ENCODE measurements around the gene EPHA7. TPM values are rescaled to one million over a fixed set of nuclear protein-coding genes. Genes with fewer than 3 reads are reported as not detected.

The EPHA7 gene
- total RNA-seq, 3 donors from 2014 or later = 0.84 to 126 (median 2.4) TPM

DNA sequence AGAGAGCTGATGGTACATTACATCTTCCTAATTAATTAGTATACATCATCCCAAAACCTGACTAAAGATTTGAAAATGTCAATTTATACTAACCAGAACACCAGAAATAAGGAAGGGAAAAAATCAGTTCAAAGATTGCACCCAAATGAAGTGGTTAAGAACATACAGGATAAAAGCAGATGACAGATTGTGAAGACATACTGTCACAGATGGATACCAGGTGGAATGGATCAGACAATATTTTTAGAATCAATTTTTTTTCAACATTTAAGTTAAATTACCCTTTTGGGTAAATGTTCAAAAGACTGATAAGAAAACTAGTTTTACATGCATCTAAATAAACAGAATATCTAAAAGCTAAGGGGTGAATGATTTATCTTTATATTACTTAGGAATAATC lies 47.6 kb downstream of the EPHA7 start:
- intact Hi-C loops (cut with DNase I, micrococcal nuclease) = no loop called here
- ATAC-seq (no peak), DNase-seq (no peak)
- no peaks in the 10 kb centered on the region for H3K9me3 ChIP-seq
- H3K4me3 ChIP-seq = no peak overlapping the region
- no peaks in the 10 kb centered on the region for H3K36me3 ChIP-seq (ENCODE audit: low read depth)
- TF ChIP-seq, protein P1, sequence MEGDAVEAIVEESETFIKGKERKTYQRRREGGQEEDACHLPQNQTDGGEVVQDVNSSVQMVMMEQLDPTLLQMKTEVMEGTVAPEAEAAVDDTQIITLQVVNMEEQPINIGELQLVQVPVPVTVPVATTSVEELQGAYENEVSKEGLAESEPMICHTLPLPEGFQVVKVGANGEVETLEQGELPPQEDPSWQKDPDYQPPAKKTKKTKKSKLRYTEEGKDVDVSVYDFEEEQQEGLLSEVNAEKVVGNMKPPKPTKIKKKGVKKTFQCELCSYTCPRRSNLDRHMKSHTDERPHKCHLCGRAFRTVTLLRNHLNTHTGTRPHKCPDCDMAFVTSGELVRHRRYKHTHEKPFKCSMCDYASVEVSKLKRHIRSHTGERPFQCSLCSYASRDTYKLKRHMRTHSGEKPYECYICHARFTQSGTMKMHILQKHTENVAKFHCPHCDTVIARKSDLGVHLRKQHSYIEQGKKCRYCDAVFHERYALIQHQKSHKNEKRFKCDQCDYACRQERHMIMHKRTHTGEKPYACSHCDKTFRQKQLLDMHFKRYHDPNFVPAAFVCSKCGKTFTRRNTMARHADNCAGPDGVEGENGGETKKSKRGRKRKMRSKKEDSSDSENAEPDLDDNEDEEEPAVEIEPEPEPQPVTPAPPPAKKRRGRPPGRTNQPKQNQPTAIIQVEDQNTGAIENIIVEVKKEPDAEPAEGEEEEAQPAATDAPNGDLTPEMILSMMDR (IDR thresholded peaks at IDR 0.05) = no peak
- no peaks in the 10 kb centered on the region for H3K4me1 ChIP-seq (ENCODE audit: low read depth)

DNA sequence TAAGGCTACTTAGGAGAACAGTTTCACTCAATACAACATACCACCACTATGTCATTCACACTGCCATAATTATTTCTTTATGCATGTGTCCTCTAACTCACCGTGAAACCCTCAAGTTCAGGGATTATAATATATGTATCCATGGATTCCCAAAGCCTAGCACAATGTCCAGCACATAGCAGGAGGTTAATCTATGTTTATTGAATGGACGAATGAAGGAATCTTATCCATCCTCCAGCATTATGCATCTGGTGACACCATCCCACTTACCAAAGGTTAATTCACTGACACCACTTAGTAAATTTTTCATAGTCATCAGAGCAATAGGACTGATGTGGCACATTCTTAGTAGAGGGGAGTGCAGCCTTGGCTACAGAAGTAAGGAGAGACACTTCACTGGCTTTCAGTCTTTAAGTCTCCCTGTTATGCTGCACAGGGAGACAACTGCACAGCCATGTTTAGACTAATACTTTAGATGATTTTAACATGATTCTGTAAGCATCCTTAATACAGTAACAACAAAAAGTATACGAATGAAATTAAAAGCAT lies 49.7 kb downstream of the EPHA7 start:
- TF ChIP-seq, protein P1 (IDR thresholded peaks at IDR 0.05) = no peak
- H3K9me3 ChIP-seq = no peaks in the 10 kb centered on the region
- no peaks in the 10 kb centered on the region for H3K36me3 ChIP-seq (ENCODE audit: low read depth)
- H3K4me1 ChIP-seq (ENCODE audit: low read depth) = no peaks in the 10 kb centered on the region
- intact Hi-C loops (cut with DNase I, micrococcal nuclease) = no loop called here
- DNase-seq (no peak), ATAC-seq (no peak)
- H3K4me3 ChIP-seq = no peak overlapping the region

DNA sequence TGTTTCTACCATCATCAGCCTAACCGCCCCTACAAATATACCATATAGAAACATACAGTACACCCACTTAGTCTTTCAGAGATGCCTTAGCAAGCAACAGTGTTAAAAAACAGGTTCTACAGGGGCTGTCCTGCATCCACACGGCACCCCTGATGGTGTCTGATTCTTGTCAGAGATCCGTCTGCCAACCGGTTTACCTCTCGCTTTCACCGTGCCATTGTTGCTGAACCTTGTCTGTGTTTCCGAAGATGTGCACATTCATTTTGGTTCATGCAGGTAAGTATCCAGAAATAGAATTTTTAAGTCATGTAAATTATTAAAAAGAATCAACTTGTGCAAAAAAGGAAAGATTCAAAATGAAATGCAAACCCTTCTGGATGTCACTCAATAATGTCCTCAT lies 52.9 kb downstream of the EPHA7 start:
- intact Hi-C loops (cut with DNase I, micrococcal nuclease) = no loop called here
- H3K4me3 ChIP-seq = no peak overlapping the region
- no peak for ATAC-seq

DNA sequence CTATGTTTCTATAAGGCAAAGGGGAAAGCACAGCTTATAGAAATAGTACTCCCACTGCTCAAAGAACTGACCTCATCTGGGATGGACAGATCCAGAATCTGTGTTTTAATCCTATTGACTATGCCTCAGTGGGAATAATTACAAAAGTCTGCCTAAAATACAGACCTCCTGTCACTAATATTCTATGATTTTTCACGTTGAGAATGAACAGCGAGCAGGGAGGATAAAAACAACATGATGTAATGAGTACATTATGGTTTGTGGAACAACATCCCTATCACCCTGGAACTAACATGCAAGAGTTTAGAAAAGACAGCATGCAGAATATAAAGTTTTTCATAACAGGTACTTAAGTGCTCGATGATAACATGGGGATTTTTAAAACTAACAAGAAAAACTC lies 53.9 kb downstream of the EPHA7 start:
- DNase-seq (no peak), ATAC-seq (no peak)
- Histone ChIP-seq H3K4me3 (no peak overlapping the region), H3K36me3 (ENCODE audit: low read depth) (no peaks in the 10 kb centered on the region), H3K4me1 (ENCODE audit: low read depth) (no peaks in the 10 kb centered on the region), H3K9me3 (no peaks in the 10 kb centered on the region)
- TF ChIP-seq, protein P1 (IDR thresholded peaks at IDR 0.05) = no peak
- intact Hi-C loops (cut with DNase I, micrococcal nuclease) = no loop called here

More for the DNA sequence above, 52.9 kb downstream of the EPHA7 start:
- TF ChIP-seq, protein P1 (IDR thresholded peaks at IDR 0.05) = no peak
- Histone ChIP-seq H3K4me1 (ENCODE audit: low read depth) (no peaks in the 10 kb centered on the region), H3K36me3 (ENCODE audit: low read depth) (no peaks in the 10 kb centered on the region), H3K9me3 (no peaks in the 10 kb centered on the region)
- DNase-seq = no peak

DNA sequence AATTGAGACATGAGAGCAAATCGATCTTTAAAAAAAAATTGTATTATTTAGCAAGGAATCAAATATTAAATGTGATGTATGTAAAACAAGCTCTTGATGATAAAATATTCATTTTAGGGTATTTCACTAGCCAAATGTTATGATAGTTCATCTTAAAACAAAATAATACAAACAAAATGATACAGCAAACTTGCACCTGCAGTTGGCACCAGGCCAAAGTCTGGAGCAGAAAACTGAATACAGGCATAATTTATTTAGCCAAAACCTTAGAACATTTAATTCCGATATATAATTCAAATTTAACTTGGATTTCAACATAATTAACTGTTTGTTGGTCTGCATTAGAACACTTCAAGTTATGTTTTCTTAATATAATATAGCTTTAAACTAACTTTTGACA lies 60.9 kb downstream of the EPHA7 start:
- TF ChIP-seq, protein P1 (IDR thresholded peaks at IDR 0.05) = no peak
- intact Hi-C loops (cut with DNase I, micrococcal nuclease) = no loop called here
- DNase-seq = no peak
- Histone ChIP-seq H3K9me3 (no peaks in the 10 kb centered on the region), H3K36me3 (ENCODE audit: low read depth) (no peaks in the 10 kb centered on the region), H3K4me1 (ENCODE audit: low read depth) (no peaks in the 10 kb centered on the region), H3K4me3 (no peak overlapping the region)
- ATAC-seq = no peak

DNA sequence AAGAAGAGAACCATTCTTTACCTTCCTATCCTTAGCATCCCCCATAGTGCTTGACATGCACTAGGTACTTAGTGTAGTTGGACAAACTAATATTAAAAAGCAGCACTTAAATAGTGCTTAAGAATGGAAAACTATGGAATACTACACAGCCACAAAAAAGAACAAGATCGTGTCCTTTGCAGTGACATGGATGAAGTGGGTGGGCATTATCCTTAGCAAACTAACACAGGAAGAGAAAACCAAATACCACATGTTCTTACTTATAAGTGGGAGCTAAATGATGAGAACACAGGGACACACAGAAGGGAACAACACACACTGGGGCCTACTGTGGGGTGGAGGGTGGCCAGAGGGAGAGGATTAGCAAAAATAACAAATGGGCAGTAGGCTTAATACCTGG lies 66.8 kb downstream of the EPHA7 start:
- Histone ChIP-seq H3K36me3 (ENCODE audit: low read depth) (no peaks in the 10 kb centered on the region), H3K4me3 (no peak overlapping the region), H3K4me1 (ENCODE audit: low read depth) (no peaks in the 10 kb centered on the region), H3K9me3 (no peaks in the 10 kb centered on the region)
- ATAC-seq = no peak
- TF ChIP-seq, protein P1 (IDR thresholded peaks at IDR 0.05) = no peak
- no peak for DNase-seq
- intact Hi-C loops (cut with DNase I, micrococcal nuclease) = no loop called here
